DOHH2 (cell line): Measurements from ENCODE around the gene RAB10.

Experiments
- H3F3A ChIP-seq: fragments of 200-600 bp; sonication (generic), shearing (Covaris generic); 2 replicates; pipeline ENCODE4 v1.6.0; 2016; ENCODE audit warnings: antibody characterized with exemption, mild to moderate bottlenecking; ENCODE audit not compliant: control insufficient read depth, insufficient read depth
- H3K27ac ChIP-seq: fragments of 200-600 bp; sonication (generic); 2 replicates; pipeline ENCODE4 v1.5.1; 2014; ENCODE audit warnings: low read depth, mild to moderate bottlenecking, low read length, moderate library complexity
- H3K27me3 ChIP-seq: fragments of 200-600 bp; sonication (generic); 2 replicates; pipeline ENCODE4 v1.6.1; 2014; ENCODE audit warnings: mild to moderate bottlenecking, low read length, mixed read lengths; ENCODE audit not compliant: control insufficient read depth
- H3K36me3 ChIP-seq: fragments of 200-600 bp; sonication (generic); 2 replicates; pipeline ENCODE4 v1.6.1; 2014; ENCODE audit warnings: mild to moderate bottlenecking, low read length, moderate library complexity, mixed read lengths; ENCODE audit not compliant: control insufficient read depth
- H3K4me1 ChIP-seq: fragments of 200-600 bp; sonication (generic); 2 replicates; pipeline ENCODE4 v1.6.1; 2014; ENCODE audit warnings: mild to moderate bottlenecking, low read length, mixed read lengths; ENCODE audit not compliant: control insufficient read depth
- H3K4me2 ChIP-seq: fragments of 200-600 bp; sonication (generic); 2 replicates; pipeline ENCODE4 v1.6.0; 2014; ENCODE audit warnings: mild to moderate bottlenecking, low read length, moderate library complexity
- H3K4me3 ChIP-seq: fragments of 200-600 bp; sonication (generic); 2 replicates; pipeline ENCODE4 v1.5.1; 2014; ENCODE audit warnings: mild to moderate bottlenecking, low read length, mixed read lengths
- H3K79me2 ChIP-seq: fragments of 200-600 bp; sonication (generic); 2 replicates; pipeline ENCODE4 v1.6.1; 2014; ENCODE audit warnings: mild to moderate bottlenecking, low read length, mixed read lengths; ENCODE audit not compliant: control insufficient read depth
- H3K9me2 ChIP-seq: fragments of 200-600 bp; sonication (generic); replicated peaks from 2 replicates; pipeline ENCODE4 v1.6.1; 2014; ENCODE audit warnings: mild to moderate bottlenecking, low read length, mixed read lengths; ENCODE audit not compliant: control insufficient read depth
- H3K9me3 ChIP-seq: fragments of 200-600 bp; sonication (generic); 2 replicates; pipeline ENCODE4 v1.6.1; 2014; ENCODE audit warnings: antibody characterized with exemption, low read length, mixed read lengths; ENCODE audit not compliant: control insufficient read depth, insufficient read depth
- H4K20me1 ChIP-seq: fragments of 200-600 bp; sonication (generic); 2 replicates; pipeline ENCODE4 v1.6.0; 2014; ENCODE audit warnings: low read depth, mild to moderate bottlenecking, antibody characterized with exemption, low read length, moderate library complexity; ENCODE audit not compliant: control insufficient read depth, insufficient read depth
- CTCF ChIP-seq: fragments of 200-600 bp; sonication (generic); IDR thresholded peaks from one replicate; pipeline ENCODE4 v1.5.1; 2014; ENCODE audit warnings: antibody characterized with exemption, mild to moderate bottlenecking, low read depth, low read length; ENCODE audit not compliant: poor library complexity, severe bottlenecking
- EZH2phosphoT487 ChIP-seq: fragments of 200-600 bp; sonication (generic); IDR thresholded peaks from 2 replicates; pipeline ENCODE4 v1.6.1; 2017; ENCODE audit warnings: borderline replicate concordance, mild to moderate bottlenecking, antibody characterized with exemption, low read length, moderate library complexity, mixed read lengths

The RAB10 gene

GRCh38 chr2:26172189-26172870, 138.4 kb downstream of the RAB10 start:
- Histone ChIP-seq H3F3A (no peaks in the 10 kb centered on the region), H3K4me2 (peak overlapping the region; percentile 31; the same call in 1 of the 2 replicates), H3K4me3 (no peak overlapping the region), H3K79me2 (no peaks in the 10 kb centered on the region), H3K9me3 (no peaks in the 10 kb centered on the region), H3K4me1 (no peaks in the 10 kb centered on the region; the same call in 1 of the 2 replicates), H3K27ac (no peak overlapping the region), H3K9me2 (no peaks in the 10 kb centered on the region), H4K20me1 (no peaks in the 10 kb centered on the region), H3K36me3 (no peaks in the 10 kb centered on the region), H3K27me3 (peaks cover 20% of the 10 kb centered on the region)
- TF ChIP-seq EZH2phosphoT487: no peak
- no peak for TF ChIP-seq CTCF

GRCh38 chr2:26172871-26173775, 139.2 kb downstream of the RAB10 start, which contains the start of gene GAREM2:
Gene GAREM2 (plus strand): TSS chr2:26173088. CDS start chr2:26173221, 133 bp downstream.
- no peak within 1 kb of the TSS for H3K27ac ChIP-seq
- no peaks in the 10 kb centered on the region; the same call in 1 of the 2 replicates for H3K4me1 ChIP-seq
- H4K20me1 ChIP-seq: no peaks in the 10 kb centered on the region
- no peaks in the 10 kb centered on the region for H3K9me3 ChIP-seq
- H3K79me2 ChIP-seq: no peaks in the 10 kb centered on the region
- peak within 1 kb of the TSS; percentile 39; the same call in 1 of the 2 replicates for H3K4me2 ChIP-seq
- no peaks in the 10 kb centered on the region for H3F3A ChIP-seq
- TF ChIP-seq EZH2phosphoT487 (no peak; the same call in 1 of the 2 replicates), CTCF (no peak)
- peaks cover 22% of the 10 kb centered on the region for H3K27me3 ChIP-seq
- no peaks in the 10 kb centered on the region for H3K9me2 ChIP-seq
- H3K4me3 ChIP-seq: 0 out of 2 replicates have a peak within 1 kb of the TSS, but pooled peaks have one; percentile 32
- H3K36me3 ChIP-seq: no peaks in the 10 kb centered on the region

GRCh38 chr2:26173776-26174482, 140.0 kb downstream of the RAB10 start:
- Histone ChIP-seq H3K79me2 (no peaks in the 10 kb centered on the region), H3K4me2 (no peak overlapping the region), H4K20me1 (no peaks in the 10 kb centered on the region), H3K9me2 (no peaks in the 10 kb centered on the region), H3K27me3 (peaks cover 25% of the 10 kb centered on the region), H3K27ac (no peak overlapping the region), H3K4me1 (peaks cover under 1% of the 10 kb centered on the region), H3K36me3 (no peaks in the 10 kb centered on the region), H3K4me3 (no peak overlapping the region), H3K9me3 (no peaks in the 10 kb centered on the region), H3F3A (no peaks in the 10 kb centered on the region)
- TF ChIP-seq EZH2phosphoT487 (no peak), CTCF (no peak)
